Type B pancreatic cell (in vitro differentiated cells): ENCODE data around the gene ZFPM1. TPM values are rescaled to one million over a fixed set of nuclear protein-coding genes. Genes with fewer than 3 reads are reported as not detected.
"Not testable (repeated sequence)": the region's sequence is repeated elsewhere in the genome, so short reads cannot be mapped to it uniquely, and the experiment has no call there.

Experiments used
- DNase-seq: peaks from one replicate; pipeline ENCODE4 v3.0.0; 2021; ENCODE audit warnings: mixed read lengths; ENCODE audit not compliant: unreplicated experiment; ENCODE audit errors: extremely low spot score
- H3K27ac Mint-ChIP-seq: 2 replicates; pipeline ENCODE4 v1.8.0; 2021; ENCODE audit warnings: mild to moderate bottlenecking, mixed read lengths
- H3K27me3 Mint-ChIP-seq: 2 replicates; pipeline ENCODE4 v1.8.0; 2021; ENCODE audit warnings: mixed read lengths
- H3K36me3 Mint-ChIP-seq: 2 replicates; pipeline ENCODE4 v1.8.0; 2021; ENCODE audit warnings: mixed read lengths
- H3K4me1 Mint-ChIP-seq: one replicate; pipeline ENCODE4 v1.8.0; 2021; ENCODE audit warnings: mixed read lengths; ENCODE audit not compliant: unreplicated experiment
- H3K4me3 Mint-ChIP-seq: 2 replicates; pipeline ENCODE4 v1.8.0; 2021; ENCODE audit warnings: mild to moderate bottlenecking, mixed read lengths
- H3K9me3 Mint-ChIP-seq: 2 replicates; pipeline ENCODE4 v1.8.0; 2021; ENCODE audit warnings: mixed read lengths
- CTCF ChIP-seq: fragments of 200-600 bp; sonication (generic); conservative IDR thresholded peaks from 2 replicates; pipeline ENCODE4 v1.5.0; 2021; ENCODE audit warnings: antibody characterized with exemption, mild to moderate bottlenecking
- total RNA-seq: library from RNA; stranded (reverse); gene quantifications from 2 replicates; pipeline ENCODE4 v1.2.1, GENCODE V29; 2021; ENCODE audit warnings: low replicate concordance

Gene ZFPM1
- total RNA-seq, 1 donor from 2014 or later = 24.0 TPM

GRCh38 chr16:88484505-88485365, 31.7 kb downstream of the ZFPM1 start:
- Mint-ChIP-seq H3K36me3 (no peaks in the 10 kb centered on the region), H3K9me3 (no peaks in the 10 kb centered on the region), H3K27ac (no peak overlapping the region), H3K4me3 (no peak overlapping the region), H3K4me1 (peaks cover 12% of the 10 kb centered on the region), H3K27me3 (no peaks in the 10 kb centered on the region)
- DNase-seq = no peak
- no peak for TF ChIP-seq CTCF

- not testable (repeated sequence) for H3K27ac Mint-ChIP-seq, H3K9me3 Mint-ChIP-seq, H3K4me3 Mint-ChIP-seq, DNase-seq, H3K27me3 Mint-ChIP-seq, H3K36me3 Mint-ChIP-seq
- H3K4me1 Mint-ChIP-seq = peaks cover 12% of the 10 kb centered on the region
Measured at GRCh38 chr16:88485366-88485741, 32.3 kb downstream of the ZFPM1 start.

- Mint-ChIP-seq H3K4me3 (no peak overlapping the region), H3K9me3 (no peaks in the 10 kb centered on the region), H3K4me1 (peaks cover 12% of the 10 kb centered on the region), H3K36me3 (no peaks in the 10 kb centered on the region), H3K27ac (no peak overlapping the region), H3K27me3 (no peaks in the 10 kb centered on the region)
- TF ChIP-seq CTCF = no peak
- DNase-seq = no peak
Measured at GRCh38 chr16:88486398-88487123, 33.5 kb downstream of the ZFPM1 start.

- TF ChIP-seq CTCF = no peak
- DNase-seq = no peak
- no peak overlapping the region for H3K4me3 Mint-ChIP-seq
- peaks cover 12% of the 10 kb centered on the region for H3K4me1 Mint-ChIP-seq
- H3K27ac Mint-ChIP-seq = no peak overlapping the region
- H3K36me3 Mint-ChIP-seq = no peaks in the 10 kb centered on the region
- no peaks in the 10 kb centered on the region for H3K9me3 Mint-ChIP-seq
- H3K27me3 Mint-ChIP-seq = no peaks in the 10 kb centered on the region
Measured at GRCh38 chr16:88487124-88487432, 34.0 kb downstream of the ZFPM1 start.

GRCh38 chr16:88487920-88488851, 35.1 kb downstream of the ZFPM1 start:
- DNase-seq = no peak
- peak overlapping the region; percentile 76 for H3K27ac Mint-ChIP-seq

More at GRCh38 chr16:88487920-88488851, 35.1 kb downstream of the ZFPM1 start:
- Mint-ChIP-seq H3K27me3 (no peaks in the 10 kb centered on the region), H3K9me3 (no peaks in the 10 kb centered on the region), H3K4me1 (peaks cover 12% of the 10 kb centered on the region), H3K4me3 (peak overlapping the region; percentile 51), H3K36me3 (no peaks in the 10 kb centered on the region)
- no peak for TF ChIP-seq CTCF
